Effector CD4-positive, alpha-beta T cell (primary cell): Measurements from ENCODE around the gene AARS2.

Experiments used
- DNase-seq: peaks from one replicate; pipeline ENCODE4 v3.0.0-alpha.2; 2020

Gene AARS2

GRCh38 chr6:44275271-44275748 lies 37.8 kb downstream of the AARS2 start:
- DNase-seq = no peak

GRCh38 chr6:44273617-44274016 lies 39.5 kb downstream of the AARS2 start:
- DNase-seq = no peak

- no peak for DNase-seq
Observed at GRCh38 chr6:44272999-44273566, 40.1 kb downstream of the AARS2 start.

- no peak for DNase-seq
Observed at GRCh38 chr6:44272529-44272928, 40.6 kb downstream of the AARS2 start.

- DNase-seq = no peak
Observed at GRCh38 chr6:44271914-44272313, 41.2 kb downstream of the AARS2 start.

- DNase-seq = no peak
Observed at GRCh38 chr6:44271406-44271723, 41.8 kb downstream of the AARS2 start.

GRCh38 chr6:44270526-44271405 lies 42.4 kb downstream of the AARS2 start:
- no peak for DNase-seq

- DNase-seq = no peak
Observed at GRCh38 chr6:44269921-44270525, 43.1 kb downstream of the AARS2 start, which contains the start of gene TMEM151B. Gene TMEM151B, plus strand, starts transcription at chr6:44270450. Its CDS starts 293 bp downstream, at chr6:44270743.

GRCh38 chr6:44269178-44269920 lies 43.8 kb downstream of the AARS2 start:
- DNase-seq = no peak

GRCh38 chr6:44268095-44268628 lies 45.0 kb downstream of the AARS2 start:
- peak; percentile 56 for DNase-seq

- no peak for DNase-seq
Observed at GRCh38 chr6:44267252-44267651, 45.9 kb downstream of the AARS2 start.

GRCh38 chr6:44266347-44266746 lies 46.8 kb downstream of the AARS2 start:
- no peak for DNase-seq

- no peak for DNase-seq
Observed at GRCh38 chr6:44265722-44266233, 47.4 kb downstream of the AARS2 start.

GRCh38 chr6:44265007-44265721 lies 48.0 kb downstream of the AARS2 start, which contains the start of gene NFKBIE:
Gene NFKBIE, minus strand, starts transcription at chr6:44265551. Its CDS starts 205 bp downstream, at chr6:44265346.
- peak; percentile 95 for DNase-seq

GRCh38 chr6:44264154-44265006 lies 48.8 kb downstream of the AARS2 start:
- peak; percentile 33 for DNase-seq

GRCh38 chr6:44263354-44264100 lies 49.6 kb downstream of the AARS2 start:
- DNase-seq = peak; percentile 41

- no peak for DNase-seq
Observed at GRCh38 chr6:44262467-44263353, 50.4 kb downstream of the AARS2 start.

- no peak for DNase-seq
Observed at GRCh38 chr6:44261581-44261980, 51.6 kb downstream of the AARS2 start.
